Mesenchymal stem cell (in vitro differentiated cells and primary cell): Measurements from ENCODE around the gene DDX39B.
A peak's percentile ranks its signal among the peaks of the same experiment; 100 is the strongest.

Source experiments
- DNase-seq: peaks from one replicate; pipeline ENCODE4 v3.0.0-alpha.2; 2013
- H2AFZ ChIP-seq: one replicate; pipeline ENCODE4 v1.6.1; 2013; ENCODE audit warnings: low read depth, mild to moderate bottlenecking, control low read depth, inconsistent platforms, low read length, moderate library complexity
- H2AK5ac ChIP-seq: 2 replicates; pipeline ENCODE4 v1.6.1; 2013; ENCODE audit warnings: low read length, moderate library complexity, mild to moderate bottlenecking, inconsistent platforms; ENCODE audit not compliant: severe bottlenecking
- H2BK120ac ChIP-seq: one replicate; pipeline ENCODE4 v1.6.1; 2013; ENCODE audit warnings: low read depth, mild to moderate bottlenecking, inconsistent platforms, low read length, moderate library complexity
- H2BK12ac ChIP-seq, 2 experiments: one replicate each; pipeline ENCODE4 v1.6.1; 2013; ENCODE audit warnings: inconsistent platforms in 2 of 2, low read length in 2 of 2, mild to moderate bottlenecking in 2 of 2, moderate library complexity in 2 of 2, control low read depth in 1 of 2
- H2BK15ac ChIP-seq: one replicate; pipeline ENCODE4 v1.6.1; 2013; ENCODE audit warnings: mild to moderate bottlenecking, low read depth, inconsistent platforms; ENCODE audit not compliant: poor library complexity, severe bottlenecking
- H2BK5ac ChIP-seq: 2 replicates; pipeline ENCODE4 v1.6.1; 2013; ENCODE audit warnings: low read depth, mild to moderate bottlenecking, low read length, control low read depth, inconsistent platforms; ENCODE audit not compliant: poor library complexity, severe bottlenecking
- H3K14ac ChIP-seq, 2 experiments: one replicate each; pipeline ENCODE4 v1.6.1; 2013; ENCODE audit warnings: inconsistent platforms in 2 of 2, low read length in 2 of 2, control low read depth in 1 of 2, mild to moderate bottlenecking in 1 of 2, moderate library complexity in 1 of 2
- H3K18ac ChIP-seq, 2 experiments: one replicate each; pipeline ENCODE4 v1.6.1; 2013; ENCODE audit warnings: inconsistent platforms in 2 of 2, low read length in 2 of 2, control low read depth in 1 of 2, low read depth in 1 of 2, mild to moderate bottlenecking in 1 of 2
- H3K23ac ChIP-seq, 2 experiments: one replicate each; pipeline ENCODE4 v1.6.1; 2013; ENCODE audit warnings: inconsistent platforms in 2 of 2, low read length in 2 of 2, mild to moderate bottlenecking in 2 of 2, moderate library complexity in 2 of 2, control low read depth in 1 of 2
- H3K27ac ChIP-seq: 2 replicates; pipeline ENCODE4 v1.5.1; 2013; ENCODE audit warnings: mild to moderate bottlenecking, moderate library complexity, low read length, control low read depth, inconsistent platforms; ENCODE audit not compliant: poor library complexity, severe bottlenecking
- H3K27me3 ChIP-seq, 2 experiments: 2 replicates each; pipeline versions ENCODE4 v1.6.1 to v1.7.0; 2013; ENCODE audit warnings: low read length in 2 of 2, mild to moderate bottlenecking in 2 of 2, moderate library complexity in 2 of 2, control low read depth in 1 of 2, inconsistent platforms in 1 of 2; ENCODE audit not compliant: control insufficient read depth in 1 of 2, insufficient read depth in 1 of 2
- H3K36me3 ChIP-seq, 2 experiments: 2 replicates each; pipeline versions ENCODE4 v1.6.1 to v1.7.0; 2013; ENCODE audit warnings: low read length in 2 of 2, control low read depth in 1 of 2, inconsistent platforms in 1 of 2, low read depth in 1 of 2, mild to moderate bottlenecking in 1 of 2; ENCODE audit not compliant: insufficient read depth in 2 of 2, control insufficient read depth in 1 of 2
- H3K4ac ChIP-seq, 2 experiments: one replicate each; pipeline ENCODE4 v1.6.1; 2013; ENCODE audit warnings: inconsistent platforms in 2 of 2, low read length in 2 of 2, mild to moderate bottlenecking in 2 of 2, moderate library complexity in 2 of 2, control low read depth in 1 of 2, low read depth in 1 of 2
- H3K4me1 ChIP-seq: 2 replicates; pipeline ENCODE4 v1.6.1; 2013; ENCODE audit warnings: low read depth, low read length, control low read depth; ENCODE audit not compliant: control insufficient read depth, insufficient read depth
- H3K4me2 ChIP-seq: 2 replicates; pipeline ENCODE4 v1.6.1; 2013; ENCODE audit warnings: low read length, mild to moderate bottlenecking, inconsistent platforms; ENCODE audit not compliant: poor library complexity, severe bottlenecking
- H3K4me3 ChIP-seq, 2 experiments: 2 replicates each; pipeline versions ENCODE4 v1.5.1 to v1.7.0; 2013; ENCODE audit warnings: low read length in 2 of 2, mild to moderate bottlenecking in 2 of 2, control low read depth in 1 of 2, low read depth in 1 of 2; ENCODE audit not compliant: insufficient read depth in 1 of 2
- H3K79me1 ChIP-seq: replicated peaks from 2 replicates; pipeline ENCODE4 v1.6.1; 2013; ENCODE audit warnings: mild to moderate bottlenecking, control low read depth, low read length, inconsistent platforms; ENCODE audit not compliant: poor library complexity, severe bottlenecking
- H3K9ac ChIP-seq: 2 replicates; pipeline ENCODE4 v1.7.0; 2013; ENCODE audit warnings: mild to moderate bottlenecking, low read length, moderate library complexity
- H3K9me3 ChIP-seq: 2 replicates; pipeline ENCODE4 v1.7.0; 2013; ENCODE audit warnings: mild to moderate bottlenecking, low read length; ENCODE audit not compliant: control insufficient read depth
- H4K8ac ChIP-seq: one replicate; pipeline ENCODE4 v1.6.1; 2013; ENCODE audit warnings: inconsistent platforms, mild to moderate bottlenecking, low read length, moderate library complexity
- H4K91ac ChIP-seq: one replicate; pipeline ENCODE4 v1.6.1; 2013; ENCODE audit warnings: mild to moderate bottlenecking, low read length, inconsistent platforms
- WGBS: methylation state at CpG from one replicate; pipeline ENCODE4 v1.1.7; 2013; ENCODE audit warnings: mixed read lengths; 5-methylcytosine and 5-hydroxymethylcytosine counted together

DDX39B gene

GRCh38 chr6:31534011-31534410 lies 7.8 kb downstream of the DDX39B start:
- DNase-seq, result no peak
- H2BK5ac ChIP-seq, result no peak overlapping the region
- no peak overlapping the region for H3K9ac ChIP-seq
- H2AFZ ChIP-seq, result no peak overlapping the region
- 97% methylated on average over 6 of the region's 6 CpGs for WGBS
- no peak overlapping the region for H2BK120ac ChIP-seq
- peaks cover 69 to 97% of the 10 kb centered on the region in 2 experiments for H3K36me3 ChIP-seq
- H3K14ac ChIP-seq, result no peak overlapping the region
- H2BK15ac ChIP-seq, result peak overlapping the region; percentile 36
- peaks cover 30% of the 10 kb centered on the region for H3K79me1 ChIP-seq
- H3K4me3 ChIP-seq, result no peak overlapping the region
- no peak overlapping the region for H2AK5ac ChIP-seq
- no peak overlapping the region for H3K18ac ChIP-seq
- H3K4me2 ChIP-seq, result no peak overlapping the region
- H2BK12ac ChIP-seq, result no peak overlapping the region
- H3K4me1 ChIP-seq, result peaks cover 10% of the 10 kb centered on the region
- H4K91ac ChIP-seq, result no peak overlapping the region
- H3K9me3 ChIP-seq, result no peaks in the 10 kb centered on the region
- H3K4ac ChIP-seq, result no peak overlapping the region
- H3K27me3 ChIP-seq, result no peaks in the 10 kb centered on the region
- no peak overlapping the region for H3K23ac ChIP-seq
- H3K27ac ChIP-seq, result no peak overlapping the region
- H4K8ac ChIP-seq, result peak overlapping the region; percentile 47

GRCh38 chr6:31533455-31533841 lies 8.4 kb downstream of the DDX39B start:
- no peak overlapping the region for H2AFZ ChIP-seq
- H2BK5ac ChIP-seq, result no peak overlapping the region

GRCh38 chr6:31532644-31533454 lies 9.0 kb downstream of the DDX39B start:
- H2AK5ac ChIP-seq, result no peak overlapping the region
- no peak overlapping the region for H3K18ac ChIP-seq
- H2BK5ac ChIP-seq, result no peak overlapping the region
- H3K4me1 ChIP-seq, result peaks cover 6% of the 10 kb centered on the region
- no peak overlapping the region for H2AFZ ChIP-seq
- no peak overlapping the region for H3K4me3 ChIP-seq
- H3K23ac ChIP-seq, result no peak overlapping the region
- H4K91ac ChIP-seq, result no peak overlapping the region
- H4K8ac ChIP-seq, result no peak overlapping the region
- H3K4ac ChIP-seq, result no peak overlapping the region
- H2BK120ac ChIP-seq, result no peak overlapping the region
- H3K14ac ChIP-seq, result no peak overlapping the region
- H3K9ac ChIP-seq, result no peak overlapping the region
- H3K27me3 ChIP-seq, result no peaks in the 10 kb centered on the region
- no peak overlapping the region for H2BK12ac ChIP-seq
- H3K79me1 ChIP-seq, result peaks cover 30% of the 10 kb centered on the region
- no peak overlapping the region for H3K27ac ChIP-seq
- H3K9me3 ChIP-seq, result no peaks in the 10 kb centered on the region
- H3K4me2 ChIP-seq, result no peak overlapping the region
- peaks cover 70 to 85% of the 10 kb centered on the region in 2 experiments for H3K36me3 ChIP-seq
- 94% methylated on average over 7 of the region's 9 CpGs for WGBS
- no peak for DNase-seq
- H2BK15ac ChIP-seq, result no peak overlapping the region

More at GRCh38 chr6:31533455-31533841, 8.4 kb downstream of the DDX39B start:
- H3K4me1 ChIP-seq, result peaks cover 6% of the 10 kb centered on the region
- H4K8ac ChIP-seq, result no peak overlapping the region
- H3K79me1 ChIP-seq, result peaks cover 30% of the 10 kb centered on the region
- H2BK12ac ChIP-seq, result no peak overlapping the region
- no peak overlapping the region for H3K18ac ChIP-seq
- no peak overlapping the region for H3K23ac ChIP-seq
- H3K14ac ChIP-seq, result no peak overlapping the region
- H3K9me3 ChIP-seq, result no peaks in the 10 kb centered on the region
- H2BK15ac ChIP-seq, result no peak overlapping the region
- no peak for DNase-seq
- no peak overlapping the region for H3K4me2 ChIP-seq
- H3K4ac ChIP-seq, result no peak overlapping the region
- no CpG with 5 or more reads among the region's 1 CpG for WGBS
- H3K27ac ChIP-seq, result no peak overlapping the region
- H3K27me3 ChIP-seq, result no peaks in the 10 kb centered on the region
- H3K4me3 ChIP-seq, result no peak overlapping the region
- H4K91ac ChIP-seq, result no peak overlapping the region
- H3K9ac ChIP-seq, result no peak overlapping the region
- H3K36me3 ChIP-seq, result peaks cover 70 to 91% of the 10 kb centered on the region in 2 experiments
- no peak overlapping the region for H2AK5ac ChIP-seq
- H2BK120ac ChIP-seq, result no peak overlapping the region

- Histone ChIP-seq H3K9ac (no peak overlapping the region), H2AFZ (no peak overlapping the region), H3K4ac (no peak overlapping the region), H3K14ac (no peak overlapping the region), H2BK120ac (no peak overlapping the region), H3K79me1 (peaks cover 30% of the 10 kb centered on the region), H4K91ac (no peak overlapping the region), H3K27ac (no peak overlapping the region), H3K23ac (no peak overlapping the region), H3K18ac (no peak overlapping the region), H2AK5ac (no peak overlapping the region), H3K9me3 (no peaks in the 10 kb centered on the region), H2BK5ac (no peak overlapping the region), H3K4me3 (no peak overlapping the region), H3K36me3 (peaks cover 66 to 77% of the 10 kb centered on the region in 2 experiments), H2BK15ac (no peak overlapping the region), H3K4me1 (peaks cover 6% of the 10 kb centered on the region), H2BK12ac (no peak overlapping the region), H3K4me2 (no peak overlapping the region), H3K27me3 (no peaks in the 10 kb centered on the region), H4K8ac (no peak overlapping the region)
- no peak for DNase-seq
- WGBS, result 83% methylated on average over 8 of the region's 9 CpGs
These were observed 9.8 kb downstream of the DDX39B start for GRCh38 chr6:31531771-31532643.
